Retinal pigment epithelial cell (primary cell): Measurements from ENCODE around the gene MEIOB.

Experiments used
- DNase-seq: peaks from one replicate; pipeline ENCODE4 v3.0.0-alpha.2; 2010; ENCODE audit warnings: low read depth
- H3K4me3 ChIP-seq: 2 replicates; pipeline ENCODE4 v1.5.1; 2011; ENCODE audit warnings: mild to moderate bottlenecking, low read length, control low read depth, moderate library complexity
- TF ChIP-seq, protein P1 (sequence below): conservative IDR thresholded peaks from 2 replicates; pipeline ENCODE4 v1.5.1; 2011; ENCODE audit warnings: low read depth, low read length, control low read depth, inconsistent platforms

MEIOB gene

DNA sequence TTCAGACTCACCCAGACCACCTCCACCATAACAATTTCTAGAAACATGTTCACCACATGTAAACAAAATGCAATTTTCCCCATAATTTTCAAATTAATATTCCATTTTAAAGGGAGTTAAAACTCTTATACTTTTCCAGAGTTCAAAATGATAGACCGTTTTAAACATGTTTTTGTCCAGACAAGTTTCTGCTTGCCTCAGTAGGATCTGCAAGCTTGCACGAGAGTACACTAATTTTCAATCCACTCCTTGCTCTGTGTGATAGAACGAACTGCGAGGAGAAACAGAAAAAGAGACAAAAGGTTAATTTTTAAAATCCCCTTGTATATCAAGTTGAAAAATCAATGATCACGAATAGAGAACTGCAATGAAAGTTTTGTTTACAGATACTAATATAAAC lies 37.9 kb downstream of the MEIOB start:
- TF ChIP-seq, protein P1, sequence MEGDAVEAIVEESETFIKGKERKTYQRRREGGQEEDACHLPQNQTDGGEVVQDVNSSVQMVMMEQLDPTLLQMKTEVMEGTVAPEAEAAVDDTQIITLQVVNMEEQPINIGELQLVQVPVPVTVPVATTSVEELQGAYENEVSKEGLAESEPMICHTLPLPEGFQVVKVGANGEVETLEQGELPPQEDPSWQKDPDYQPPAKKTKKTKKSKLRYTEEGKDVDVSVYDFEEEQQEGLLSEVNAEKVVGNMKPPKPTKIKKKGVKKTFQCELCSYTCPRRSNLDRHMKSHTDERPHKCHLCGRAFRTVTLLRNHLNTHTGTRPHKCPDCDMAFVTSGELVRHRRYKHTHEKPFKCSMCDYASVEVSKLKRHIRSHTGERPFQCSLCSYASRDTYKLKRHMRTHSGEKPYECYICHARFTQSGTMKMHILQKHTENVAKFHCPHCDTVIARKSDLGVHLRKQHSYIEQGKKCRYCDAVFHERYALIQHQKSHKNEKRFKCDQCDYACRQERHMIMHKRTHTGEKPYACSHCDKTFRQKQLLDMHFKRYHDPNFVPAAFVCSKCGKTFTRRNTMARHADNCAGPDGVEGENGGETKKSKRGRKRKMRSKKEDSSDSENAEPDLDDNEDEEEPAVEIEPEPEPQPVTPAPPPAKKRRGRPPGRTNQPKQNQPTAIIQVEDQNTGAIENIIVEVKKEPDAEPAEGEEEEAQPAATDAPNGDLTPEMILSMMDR: no peak
- no peak for DNase-seq
- no peak overlapping the region for H3K4me3 ChIP-seq

DNA sequence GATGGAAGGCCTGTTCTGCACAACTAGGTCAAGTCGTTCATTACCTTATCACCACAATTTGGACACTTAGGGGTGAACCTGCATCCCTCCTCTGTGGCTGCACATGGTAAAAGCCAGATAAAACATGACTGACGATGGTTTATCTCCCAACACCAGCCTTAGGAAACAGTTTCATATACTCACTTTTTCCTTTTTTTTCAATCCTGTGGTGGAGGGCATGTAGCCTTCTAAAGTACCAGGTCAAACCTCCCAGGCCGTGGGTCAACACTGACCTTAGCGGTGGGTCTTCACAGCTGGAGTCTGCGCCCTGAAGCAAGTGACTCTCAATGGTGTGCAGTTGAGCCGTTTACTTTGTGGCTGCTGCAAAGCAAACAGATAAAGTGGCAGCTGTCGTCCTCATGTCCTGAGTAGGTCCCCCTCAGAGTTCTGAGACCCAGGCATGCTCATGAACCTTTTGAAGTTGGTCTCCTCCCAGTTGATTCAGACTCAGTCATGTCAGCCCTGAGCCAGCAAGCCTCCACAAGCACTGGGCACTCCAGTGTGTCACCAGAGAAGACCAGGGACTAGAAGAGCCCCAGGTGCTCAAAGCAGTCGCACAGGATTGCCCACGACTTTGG lies 39.0 kb downstream of the MEIOB start:
- no peak overlapping the region for H3K4me3 ChIP-seq
- TF ChIP-seq, protein P1: no peak
- no peak for DNase-seq

DNA sequence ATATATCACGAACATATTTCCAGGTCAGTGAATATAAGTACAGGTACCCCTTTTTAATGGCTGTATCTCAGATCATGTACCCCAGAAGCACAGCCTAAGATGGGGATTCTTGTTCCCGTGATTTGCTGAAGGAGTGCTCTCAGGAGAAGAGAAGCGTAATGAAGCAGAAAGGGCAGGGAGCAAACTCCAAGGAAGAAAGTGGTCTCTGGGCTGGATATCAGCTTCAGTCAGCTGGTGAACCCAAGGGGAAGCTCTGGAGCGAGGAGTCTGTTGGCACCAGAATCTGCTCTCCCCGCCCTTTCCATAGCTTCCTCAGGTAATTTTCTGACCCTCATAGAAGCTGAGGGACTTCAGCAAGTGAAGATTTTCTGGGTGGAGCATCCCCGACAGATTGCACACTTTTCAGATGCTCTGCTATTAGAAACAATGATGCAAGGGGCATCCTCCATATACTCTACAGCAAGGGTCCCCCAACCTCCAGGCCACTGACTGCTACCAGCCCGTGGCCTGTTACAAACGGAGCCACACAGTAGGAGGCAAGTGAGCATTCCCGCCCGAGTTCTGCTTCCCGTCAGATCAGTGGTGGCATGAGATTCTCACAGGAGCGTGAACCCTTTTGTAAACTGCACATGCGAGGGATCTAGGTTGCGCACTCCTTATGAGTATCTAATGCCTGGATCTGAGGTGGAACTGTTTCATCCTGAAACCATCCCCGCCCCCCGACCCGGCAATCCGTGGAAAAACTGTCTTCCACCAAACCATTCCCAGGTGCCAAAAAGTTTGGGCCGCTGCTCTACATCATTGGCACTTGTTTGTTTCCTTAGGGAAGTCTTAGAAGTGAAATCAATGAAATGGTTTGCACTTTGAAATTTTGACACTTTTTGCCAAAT lies 40.5 kb downstream of the MEIOB start:
- TF ChIP-seq, protein P1: no peak
- no peak for DNase-seq
- H3K4me3 ChIP-seq: no peak overlapping the region

DNA sequence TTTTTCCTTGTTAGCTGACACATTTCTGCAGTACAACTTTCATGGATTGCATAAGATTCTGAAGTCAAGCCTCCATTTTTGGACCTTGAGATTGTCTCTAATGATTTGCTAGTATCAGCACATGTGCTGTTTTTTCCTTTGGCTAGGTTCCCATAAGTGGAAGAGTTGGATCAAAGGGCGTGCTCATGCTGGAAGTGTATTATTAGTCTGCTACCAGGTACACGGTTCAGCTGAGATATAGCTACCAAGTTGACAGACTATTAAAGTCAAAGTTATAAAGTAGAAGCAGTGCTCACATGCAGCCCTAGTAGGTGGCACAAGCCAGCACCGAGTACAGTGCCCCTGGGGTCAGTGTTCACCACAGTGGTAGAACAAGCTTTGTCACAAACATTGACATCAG lies 41.8 kb downstream of the MEIOB start:
- TF ChIP-seq, protein P1: no peak
- DNase-seq: no peak

DNA sequence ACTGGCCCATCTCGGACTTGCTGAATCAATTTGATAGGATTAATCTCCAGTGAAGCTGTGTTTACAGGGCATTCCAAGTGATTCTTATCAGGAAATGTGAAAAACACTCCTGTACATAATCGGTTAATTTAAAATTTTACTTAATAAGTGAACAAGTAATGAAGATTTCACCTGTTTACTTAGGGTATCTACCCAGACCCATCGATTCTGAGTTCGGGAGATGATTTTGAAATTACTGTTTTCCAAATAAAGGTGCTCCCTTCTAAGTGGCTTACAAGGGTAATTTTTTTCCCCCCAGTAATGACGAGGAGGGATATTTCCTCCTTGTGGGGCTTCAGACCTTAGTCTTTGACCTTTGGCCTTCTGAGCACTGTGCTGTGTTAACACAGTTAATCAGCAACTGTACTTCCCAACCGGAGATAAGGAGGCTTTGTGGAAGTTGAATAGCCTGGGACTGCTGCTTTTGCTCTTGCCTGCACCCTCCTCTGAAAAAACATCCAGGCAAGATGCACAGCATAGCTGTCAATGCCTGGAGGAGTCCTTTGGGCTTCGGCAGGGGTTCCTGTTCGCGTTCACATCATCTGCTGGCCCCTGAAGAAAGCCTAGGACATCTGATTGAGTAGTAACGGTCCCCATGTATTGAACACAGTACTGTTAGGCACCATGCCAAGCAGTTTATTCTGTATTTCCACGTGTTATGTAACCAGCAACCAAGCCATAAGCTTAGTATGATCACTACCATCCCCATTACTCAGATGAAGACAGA lies 43.1 kb downstream of the MEIOB start:
- peak overlapping the region; percentile 93 for H3K4me3 ChIP-seq
- DNase-seq: no peak
- TF ChIP-seq, protein P1: no peak

More for the DNA sequence above, 41.8 kb downstream of the MEIOB start:
- H3K4me3 ChIP-seq: no peak overlapping the region

DNA sequence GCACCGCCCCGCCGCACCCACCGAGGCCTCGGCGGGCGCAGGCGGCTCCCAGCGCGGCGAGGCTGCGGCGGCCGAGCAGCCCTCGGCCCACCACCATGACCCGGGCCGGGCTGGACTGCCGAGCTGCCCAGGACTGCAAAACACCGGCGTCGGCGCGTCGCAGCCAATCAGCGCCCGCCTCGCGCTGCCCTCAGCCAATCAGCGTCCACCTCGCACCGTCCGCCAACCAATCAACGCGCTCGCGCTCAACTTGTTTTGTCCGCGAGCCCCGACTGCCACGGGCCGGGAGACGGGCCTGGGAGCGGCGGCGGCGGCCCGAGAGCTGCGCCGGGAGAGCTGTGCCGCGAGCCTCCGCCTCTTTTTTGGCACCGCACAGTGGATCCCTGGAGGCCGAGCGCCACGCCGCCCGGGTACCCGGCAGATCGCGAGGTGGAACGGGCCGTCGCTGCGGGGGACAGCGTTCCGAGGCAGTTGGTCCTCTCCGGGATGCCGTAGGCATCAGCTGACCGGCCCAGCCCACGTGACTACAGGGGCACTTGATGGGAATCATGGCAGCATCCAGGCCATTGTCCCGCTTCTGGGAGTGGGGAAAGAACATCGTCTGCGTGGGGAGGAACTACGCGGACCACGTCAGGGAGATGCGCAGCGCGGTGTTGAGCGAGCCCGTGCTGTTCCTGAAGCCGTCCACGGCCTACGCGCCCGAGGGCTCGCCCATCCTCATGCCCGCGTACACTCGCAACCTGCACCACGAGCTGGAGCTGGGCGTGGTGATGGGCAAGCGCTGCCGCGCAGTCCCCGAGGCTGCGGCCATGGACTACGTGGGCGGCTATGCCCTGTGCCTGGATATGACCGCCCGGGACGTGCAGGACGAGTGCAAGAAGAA lies 45.0 kb downstream of the MEIOB start, which contains the start of the genes FAHD1 and HAGH:
TSS of gene FAHD1 (plus strand) at position 516 of the 883 bp plus-strand sequence. CDS start at position 549, 33 bp downstream.
TSS of gene HAGH (minus strand) at position 135 of the 883 bp plus-strand sequence. CDS start at position 97, 38 bp downstream.
- peak; percentile 86 for DNase-seq
- TF ChIP-seq, protein P1: no peak
- peak within 1 kb of the TSS; percentile 93 for H3K4me3 ChIP-seq
